SKM-1 (cell line): ENCODE results near the gene RYK.
"Not testable (repeated sequence)": the region's sequence is repeated elsewhere in the genome, so short reads cannot be mapped to it uniquely, and the experiment has no call there.

Source experiments
- DNase-seq: peaks from one replicate; lab custom pipeline; 2025; ENCODE audit not compliant: unreplicated experiment; lab: John Stamatoyannopoulos, UW

The RYK gene

GRCh38 chr3:134222835-134223234 is 27.8 kb downstream of the RYK start:
- DNase-seq, result no peak

GRCh38 chr3:134216851-134217250 is 33.8 kb downstream of the RYK start:
- no peak for DNase-seq

- DNase-seq, result no peak
Observed at GRCh38 chr3:134216191-134216764, 34.4 kb downstream of the RYK start.

- DNase-seq, result no peak
Observed at GRCh38 chr3:134214239-134214638, 36.4 kb downstream of the RYK start.

GRCh38 chr3:134212967-134213665 is 37.5 kb downstream of the RYK start:
- peak; percentile 38 for DNase-seq

GRCh38 chr3:134211797-134212196 is 38.9 kb downstream of the RYK start:
- no peak for DNase-seq

GRCh38 chr3:134205451-134205850 is 45.2 kb downstream of the RYK start:
- DNase-seq, result no peak

GRCh38 chr3:134201201-134202130 is 49.2 kb downstream of the RYK start:
- no peak for DNase-seq

GRCh38 chr3:134199880-134200279 is 50.8 kb downstream of the RYK start:
- DNase-seq, result not testable (repeated sequence)

- DNase-seq, result no peak
Observed at GRCh38 chr3:134199240-134199639, 51.4 kb downstream of the RYK start.

GRCh38 chr3:134198414-134198813 is 52.2 kb downstream of the RYK start:
- no peak for DNase-seq

- DNase-seq, result peak; percentile 11
Observed at GRCh38 chr3:134197681-134198261, 52.9 kb downstream of the RYK start.

GRCh38 chr3:134194247-134194646 is 56.4 kb downstream of the RYK start:
- no peak for DNase-seq

- DNase-seq, result no peak
Observed at GRCh38 chr3:134190250-134190649, 60.4 kb downstream of the RYK start.

- DNase-seq, result no peak
Observed at GRCh38 chr3:134189849-134190248, 60.8 kb downstream of the RYK start.

- no peak for DNase-seq
Observed at GRCh38 chr3:134186391-134186790, 64.3 kb downstream of the RYK start.

- DNase-seq, result no peak
Observed at GRCh38 chr3:134180761-134181160, 69.9 kb downstream of the RYK start.

- no peak for DNase-seq
Observed at GRCh38 chr3:134179508-134179907, 71.2 kb downstream of the RYK start.

- DNase-seq, result no peak
Observed at GRCh38 chr3:134163096-134163495, 87.6 kb downstream of the RYK start.

- no peak for DNase-seq
Observed at GRCh38 chr3:134161898-134162615, 88.6 kb downstream of the RYK start.

- DNase-seq, result no peak
Observed at GRCh38 chr3:134155446-134155845, 95.2 kb downstream of the RYK start.
